Large intestine (tissue), 3 donors: ENCODE results near the gene NRXN3. TPM values are rescaled to one million over a fixed set of nuclear protein-coding genes. Genes with fewer than 3 reads are reported as not detected.

ENCODE experiments used
- DNase-seq, 2 donors: peaks; one replicate each; pipeline versions ENCODE4 v3.0.0 to v3.0.0-alpha.2; 2013
- H3K27ac ChIP-seq: one replicate; pipeline ENCODE4 v1.5.1; 2013; ENCODE audit warnings: low read length
- H3K27me3 ChIP-seq: 2 replicates; pipeline ENCODE4 v1.6.1; 2013; ENCODE audit warnings: low read length; ENCODE audit not compliant: control insufficient read depth, insufficient read depth
- H3K36me3 ChIP-seq: 2 replicates; pipeline ENCODE4 v1.6.1; 2013; ENCODE audit warnings: low read length; ENCODE audit not compliant: control insufficient read depth, insufficient read depth
- H3K4me1 ChIP-seq: one replicate; pipeline ENCODE4 v1.6.1; 2013; ENCODE audit warnings: low read length; ENCODE audit not compliant: control insufficient read depth, insufficient read depth
- H3K4me3 ChIP-seq: one replicate; pipeline ENCODE4 v1.5.1; 2013; ENCODE audit warnings: low read length
- H3K9me3 ChIP-seq: one replicate; pipeline ENCODE4 v1.6.1; 2013; ENCODE audit warnings: mild to moderate bottlenecking, low read depth, low read length, moderate library complexity; ENCODE audit not compliant: control insufficient read depth
- WGBS: methylation state at CpG from one replicate; pipeline ENCODE4 v1.1.5; 2013; ENCODE audit warnings: low lambda C conversion rate; ENCODE audit not compliant: insufficient coverage; 5-methylcytosine and 5-hydroxymethylcytosine counted together
- polyA plus RNA-seq: library from polyadenylated mRNA; unstranded; fragments of 120-200 nt; gene quantifications from one replicate; pipeline ENCODE4 v1.2.1, GENCODE V29; 2013

NRXN3 gene
- polyA plus RNA-seq, 1 donor, result 12.8 TPM

GRCh38 chr14:79852950-79853744, 1683.0 kb downstream of the NRXN3 start:
- Histone ChIP-seq H3K4me1 (no peaks in the 10 kb centered on the region), H3K27me3 (no peaks in the 10 kb centered on the region), H3K9me3 (no peaks in the 10 kb centered on the region), H3K36me3 (no peaks in the 10 kb centered on the region), H3K4me3 (no peak overlapping the region), H3K27ac (no peak overlapping the region)
- no CpG with 5 or more reads among the region's 8 CpGs for WGBS
- DNase-seq, result no peak

- Histone ChIP-seq H3K36me3 (no peaks in the 10 kb centered on the region), H3K4me3 (no peak overlapping the region), H3K27ac (no peak overlapping the region), H3K27me3 (no peaks in the 10 kb centered on the region), H3K4me1 (no peaks in the 10 kb centered on the region), H3K9me3 (no peaks in the 10 kb centered on the region)
- DNase-seq, result no peak
- 83% methylated on average over 1 of the region's 2 CpGs for WGBS
Measured at GRCh38 chr14:79855789-79856188, 1685.6 kb downstream of the NRXN3 start.

GRCh38 chr14:79856381-79856780, 1686.2 kb downstream of the NRXN3 start:
- Histone ChIP-seq H3K4me1 (no peaks in the 10 kb centered on the region), H3K27me3 (no peaks in the 10 kb centered on the region), H3K36me3 (no peaks in the 10 kb centered on the region), H3K27ac (no peak overlapping the region), H3K4me3 (no peak overlapping the region), H3K9me3 (no peaks in the 10 kb centered on the region)
- 100% methylated on average over 1 of the region's 1 CpG for WGBS
- DNase-seq, result no peak

DNA sequence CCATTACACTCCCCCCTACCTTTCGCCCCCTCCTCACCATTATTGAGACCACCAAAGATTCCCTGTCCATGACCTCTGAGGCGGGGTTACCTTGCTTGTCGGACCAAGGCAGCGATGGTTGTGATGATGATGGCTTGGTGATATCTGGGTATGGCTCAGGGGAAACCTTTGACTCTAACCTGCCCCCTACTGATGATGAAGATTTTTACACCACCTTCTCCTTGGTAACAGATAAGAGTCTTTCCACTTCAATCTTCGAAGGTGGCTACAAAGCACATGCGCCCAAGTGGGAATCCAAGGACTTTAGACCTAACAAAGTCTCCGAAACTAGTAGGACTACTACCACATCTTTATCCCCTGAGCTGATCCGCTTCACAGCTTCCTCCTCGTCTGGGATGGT, 1690.9 kb downstream of the NRXN3 start:
- no peak overlapping the region for H3K4me3 ChIP-seq
- no CpG with 5 or more reads among the region's 9 CpGs for WGBS
- H3K4me1 ChIP-seq, result no peaks in the 10 kb centered on the region
- H3K9me3 ChIP-seq, result no peaks in the 10 kb centered on the region
- no peak for DNase-seq
- no peaks in the 10 kb centered on the region for H3K36me3 ChIP-seq
- no peak overlapping the region for H3K27ac ChIP-seq
- H3K27me3 ChIP-seq, result no peaks in the 10 kb centered on the region

DNA sequence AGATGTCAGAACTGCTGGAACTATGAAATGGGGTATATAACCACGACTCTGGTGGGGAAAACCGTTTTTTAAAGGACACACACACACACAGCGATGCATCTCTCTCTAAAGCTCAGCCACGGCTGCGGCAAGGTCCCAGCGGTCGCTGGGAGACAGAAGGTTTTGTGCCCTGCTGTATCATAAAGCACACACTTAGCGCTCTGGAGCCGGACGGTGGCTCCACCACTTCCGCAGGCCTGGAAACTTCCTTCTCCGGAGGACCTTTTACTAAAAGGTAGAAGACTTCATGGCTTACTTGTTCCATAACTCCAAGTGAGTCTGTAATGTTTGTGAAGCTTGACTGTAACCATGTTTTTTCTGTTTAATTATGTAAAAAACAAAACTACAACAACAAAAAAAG, 1691.9 kb downstream of the NRXN3 start:
- WGBS, result no CpG with 5 or more reads among the region's 12 CpGs
- Histone ChIP-seq H3K9me3 (no peaks in the 10 kb centered on the region), H3K4me3 (no peak overlapping the region), H3K27me3 (no peaks in the 10 kb centered on the region), H3K36me3 (no peaks in the 10 kb centered on the region), H3K27ac (no peak overlapping the region), H3K4me1 (no peaks in the 10 kb centered on the region)
- DNase-seq, result no peak

GRCh38 chr14:79871136-79871535, 1701.0 kb downstream of the NRXN3 start:
- no peak for DNase-seq
- Histone ChIP-seq H3K27me3 (no peaks in the 10 kb centered on the region), H3K27ac (no peak overlapping the region), H3K4me3 (no peak overlapping the region), H3K4me1 (no peaks in the 10 kb centered on the region), H3K9me3 (no peaks in the 10 kb centered on the region), H3K36me3 (no peaks in the 10 kb centered on the region)
- WGBS, result 25% methylated on average over 1 of the region's 1 CpG

DNA sequence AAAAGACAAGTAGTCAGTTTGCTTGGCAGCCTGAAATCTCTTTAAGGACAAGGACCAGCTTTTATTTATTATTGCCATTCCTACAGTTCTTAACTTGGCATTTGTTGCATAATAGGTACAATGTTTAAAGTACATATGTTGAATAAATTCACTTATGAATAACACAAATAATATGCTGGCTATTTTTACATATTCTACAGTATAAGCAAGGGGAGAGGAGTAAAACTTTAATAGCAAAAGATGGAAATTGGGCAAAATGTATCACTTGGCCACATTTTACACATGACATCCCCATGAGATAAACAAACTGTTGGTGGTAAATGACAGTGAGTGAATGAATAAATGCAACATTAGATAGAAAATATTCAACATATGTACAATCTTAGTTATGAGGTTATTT, 1708.1 kb downstream of the NRXN3 start:
- H3K4me3 ChIP-seq, result no peak overlapping the region
- H3K9me3 ChIP-seq, result no peaks in the 10 kb centered on the region
- DNase-seq, result no peak
- H3K4me1 ChIP-seq, result no peaks in the 10 kb centered on the region
- H3K36me3 ChIP-seq, result no peaks in the 10 kb centered on the region
- H3K27ac ChIP-seq, result no peak overlapping the region
- no peaks in the 10 kb centered on the region for H3K27me3 ChIP-seq

DNA sequence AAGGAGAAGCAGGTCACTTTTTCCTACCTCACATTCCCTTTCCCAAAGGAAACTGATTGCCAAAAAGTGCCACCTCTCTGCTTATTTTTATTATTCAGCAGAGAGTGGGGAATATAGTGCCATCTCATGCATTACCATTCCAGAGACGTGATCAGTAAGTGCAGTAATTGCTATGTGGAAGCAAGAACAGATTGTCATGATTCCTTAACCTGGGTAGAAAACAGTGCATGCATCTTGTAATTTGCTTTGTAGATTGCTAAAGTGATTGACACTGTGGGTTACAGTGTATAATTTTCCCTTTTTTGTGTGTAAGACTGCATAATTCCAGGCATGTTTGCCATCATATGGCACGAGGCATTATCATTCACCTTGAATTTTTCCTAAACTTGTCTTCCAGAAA, 1708.6 kb downstream of the NRXN3 start:
- no peak overlapping the region for H3K27ac ChIP-seq
- no peaks in the 10 kb centered on the region for H3K9me3 ChIP-seq
- no peaks in the 10 kb centered on the region for H3K36me3 ChIP-seq
- no peaks in the 10 kb centered on the region for H3K4me1 ChIP-seq
- H3K4me3 ChIP-seq, result no peak overlapping the region
- no peak for DNase-seq
- no peaks in the 10 kb centered on the region for H3K27me3 ChIP-seq
- no CpG with 5 or more reads among the region's 2 CpGs for WGBS

- Histone ChIP-seq H3K9me3 (no peaks in the 10 kb centered on the region), H3K27ac (no peak overlapping the region), H3K4me3 (no peak overlapping the region), H3K4me1 (no peaks in the 10 kb centered on the region), H3K36me3 (no peaks in the 10 kb centered on the region), H3K27me3 (no peaks in the 10 kb centered on the region)
- WGBS, result 80% methylated on average over 1 of the region's 4 CpGs
- DNase-seq, result no peak
Measured at GRCh38 chr14:79881299-79881698, 1711.1 kb downstream of the NRXN3 start.

DNA sequence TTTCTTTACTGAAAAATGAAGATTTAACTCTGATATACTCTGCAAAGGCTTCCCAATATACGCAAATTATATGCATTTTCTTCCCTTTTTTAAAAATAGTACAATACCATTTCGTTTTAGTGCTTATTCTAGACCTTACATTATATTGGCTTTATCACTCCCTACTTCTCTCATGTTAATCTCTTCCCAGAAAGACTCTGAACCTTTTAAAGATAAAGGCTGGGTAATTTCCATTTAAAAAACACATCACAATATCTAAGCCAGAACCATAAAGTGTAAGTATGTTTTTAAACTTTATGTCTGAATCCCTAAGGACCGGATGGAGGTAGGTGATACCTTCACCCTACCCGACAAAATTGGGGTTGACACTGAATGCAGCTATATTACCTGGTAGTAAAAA, 1720.4 kb downstream of the NRXN3 start:
- H3K27ac ChIP-seq, result no peak overlapping the region
- no peaks in the 10 kb centered on the region for H3K36me3 ChIP-seq
- DNase-seq, result peak in 1 of 2 donors; percentile 51
- no peaks in the 10 kb centered on the region for H3K9me3 ChIP-seq
- no peaks in the 10 kb centered on the region for H3K27me3 ChIP-seq
- H3K4me3 ChIP-seq, result no peak overlapping the region
- peaks cover 5% of the 10 kb centered on the region for H3K4me1 ChIP-seq
- WGBS, result 31% methylated on average over 2 of the region's 4 CpGs

GRCh38 chr14:79896009-79896408, 1725.8 kb downstream of the NRXN3 start:
- Histone ChIP-seq H3K4me1 (peaks cover 5% of the 10 kb centered on the region), H3K4me3 (no peak overlapping the region), H3K9me3 (no peaks in the 10 kb centered on the region), H3K27ac (no peak overlapping the region), H3K36me3 (no peaks in the 10 kb centered on the region), H3K27me3 (no peaks in the 10 kb centered on the region)
- WGBS, result no CpG with 5 or more reads among the region's 1 CpG
- no peak for DNase-seq
